Activated T-cell treated with anti-CD3 and anti-CD28 coated beads, Interleukin-2, amount 50 U/mL, for 4 hours (primary cell): ENCODE measurements around the gene MEGF8. TPM values are rescaled to one million over a fixed set of nuclear protein-coding genes. Genes with fewer than 3 reads are reported as not detected.

Experiments used
- ATAC-seq, 2 donors: fragments of 200-7000 bp; cut with Tn5 transposase; one replicate each; pipeline ENCODE4 v1.10.0; 2021
- DNase-seq: peaks from one replicate; pipeline ENCODE4 v3.0.0-alpha.2; 2020
- H3K27me3 Mint-ChIP-seq: one replicate; pipeline ENCODE4 v1.8.0; 2021; ENCODE audit warnings: low read depth, mixed read lengths
- H3K36me3 Mint-ChIP-seq: one replicate; pipeline ENCODE4 v1.8.0; 2022; ENCODE audit warnings: mixed read lengths; ENCODE audit not compliant: insufficient read depth
- H3K4me1 Mint-ChIP-seq: one replicate; pipeline ENCODE4 v1.8.0; 2021; ENCODE audit warnings: low read depth, mixed read lengths
- H3K4me3 Mint-ChIP-seq: one replicate; pipeline ENCODE4 v1.8.0; 2021; ENCODE audit warnings: mild to moderate bottlenecking, moderate library complexity, mixed read lengths
- H3K9me3 Mint-ChIP-seq: one replicate; pipeline ENCODE4 v1.8.0; 2021; ENCODE audit warnings: mixed read lengths
- total RNA-seq, 3 donors: library from RNA; stranded (reverse); gene quantifications; one replicate each; pipeline ENCODE4 v1.2.1, GENCODE V29; 2021

MEGF8 gene
- total RNA-seq, 3 donors from 2014 or later = 6.9 to 7.6 (median 6.9) TPM

- no peaks in the 10 kb centered on the region for H3K27me3 Mint-ChIP-seq
- no peaks in the 10 kb centered on the region for H3K4me1 Mint-ChIP-seq
Observed at GRCh38 chr19:42360787-42361544, 35.5 kb downstream of the MEGF8 start.

GRCh38 chr19:42361545-42361910, 36.1 kb downstream of the MEGF8 start:
- Mint-ChIP-seq H3K4me3 (no peak overlapping the region), H3K4me1 (no peaks in the 10 kb centered on the region), H3K9me3 (no peaks in the 10 kb centered on the region), H3K27me3 (no peaks in the 10 kb centered on the region), H3K36me3 (peaks cover 12% of the 10 kb centered on the region)
- DNase-seq (no peak), ATAC-seq (no peak)

More at GRCh38 chr19:42360787-42361544, 35.5 kb downstream of the MEGF8 start:
- ATAC-seq = no peak
- Mint-ChIP-seq H3K36me3 (peaks cover 11% of the 10 kb centered on the region), H3K4me3 (no peak overlapping the region), H3K9me3 (no peaks in the 10 kb centered on the region)
- DNase-seq = no peak

- Mint-ChIP-seq H3K27me3 (no peaks in the 10 kb centered on the region), H3K4me1 (no peaks in the 10 kb centered on the region)
Observed at GRCh38 chr19:42362342-42362741, 36.9 kb downstream of the MEGF8 start.

GRCh38 chr19:42362891-42363440, 37.5 kb downstream of the MEGF8 start:
- no peak for ATAC-seq
- no peaks in the 10 kb centered on the region for H3K9me3 Mint-ChIP-seq
- H3K4me1 Mint-ChIP-seq = no peaks in the 10 kb centered on the region

More at GRCh38 chr19:42362342-42362741, 36.9 kb downstream of the MEGF8 start:
- Mint-ChIP-seq H3K9me3 (no peaks in the 10 kb centered on the region), H3K36me3 (peaks cover 13% of the 10 kb centered on the region), H3K4me3 (no peak overlapping the region)
- DNase-seq = no peak
- no peak for ATAC-seq

GRCh38 chr19:42363614-42364346, 38.3 kb downstream of the MEGF8 start:
- peaks cover 10% of the 10 kb centered on the region for H3K36me3 Mint-ChIP-seq
- H3K4me3 Mint-ChIP-seq = no peak overlapping the region
- H3K9me3 Mint-ChIP-seq = no peaks in the 10 kb centered on the region
- ATAC-seq (no peak), DNase-seq (no peak)
- H3K27me3 Mint-ChIP-seq = no peaks in the 10 kb centered on the region
- H3K4me1 Mint-ChIP-seq = no peaks in the 10 kb centered on the region

More at GRCh38 chr19:42362891-42363440, 37.5 kb downstream of the MEGF8 start:
- Mint-ChIP-seq H3K36me3 (peaks cover 10% of the 10 kb centered on the region), H3K27me3 (no peaks in the 10 kb centered on the region), H3K4me3 (no peak overlapping the region)
- DNase-seq = no peak

GRCh38 chr19:42366673-42367072, 41.2 kb downstream of the MEGF8 start:
- H3K4me3 Mint-ChIP-seq = no peak overlapping the region
- H3K9me3 Mint-ChIP-seq = no peaks in the 10 kb centered on the region
- no peaks in the 10 kb centered on the region for H3K27me3 Mint-ChIP-seq
- ATAC-seq (no peak), DNase-seq (no peak)
- no peaks in the 10 kb centered on the region for H3K4me1 Mint-ChIP-seq
- peaks cover 10% of the 10 kb centered on the region for H3K36me3 Mint-ChIP-seq

- Mint-ChIP-seq H3K9me3 (no peaks in the 10 kb centered on the region), H3K4me3 (no peak overlapping the region), H3K4me1 (no peaks in the 10 kb centered on the region), H3K36me3 (peaks cover 10% of the 10 kb centered on the region), H3K27me3 (no peaks in the 10 kb centered on the region)
- no peak for ATAC-seq
- no peak for DNase-seq
Observed at GRCh38 chr19:42367929-42368328, 42.5 kb downstream of the MEGF8 start.

- no peaks in the 10 kb centered on the region for H3K27me3 Mint-ChIP-seq
- ATAC-seq (no peak), DNase-seq (no peak)
- no peaks in the 10 kb centered on the region for H3K4me1 Mint-ChIP-seq
- H3K9me3 Mint-ChIP-seq = no peaks in the 10 kb centered on the region
- H3K4me3 Mint-ChIP-seq = no peak overlapping the region
- H3K36me3 Mint-ChIP-seq = peaks cover 10% of the 10 kb centered on the region
Observed at GRCh38 chr19:42368360-42368759, 42.9 kb downstream of the MEGF8 start.

GRCh38 chr19:42368765-42369164, 43.3 kb downstream of the MEGF8 start:
- ATAC-seq (no peak), DNase-seq (no peak)
- Mint-ChIP-seq H3K4me1 (no peaks in the 10 kb centered on the region), H3K27me3 (no peaks in the 10 kb centered on the region), H3K36me3 (peaks cover 7% of the 10 kb centered on the region), H3K4me3 (no peak overlapping the region), H3K9me3 (no peaks in the 10 kb centered on the region)

- Mint-ChIP-seq H3K4me3 (no peak overlapping the region), H3K27me3 (no peaks in the 10 kb centered on the region)
- no peak for DNase-seq
Observed at GRCh38 chr19:42369433-42370067, 44.1 kb downstream of the MEGF8 start.

GRCh38 chr19:42370068-42370520, 44.7 kb downstream of the MEGF8 start:
- H3K4me1 Mint-ChIP-seq = no peaks in the 10 kb centered on the region
- peaks cover 2% of the 10 kb centered on the region for H3K36me3 Mint-ChIP-seq
- no peak overlapping the region for H3K4me3 Mint-ChIP-seq
- ATAC-seq = no peak
- H3K27me3 Mint-ChIP-seq = no peaks in the 10 kb centered on the region
- no peaks in the 10 kb centered on the region for H3K9me3 Mint-ChIP-seq
- DNase-seq = no peak

More at GRCh38 chr19:42369433-42370067, 44.1 kb downstream of the MEGF8 start:
- no peaks in the 10 kb centered on the region for H3K9me3 Mint-ChIP-seq
- peaks cover 2% of the 10 kb centered on the region for H3K36me3 Mint-ChIP-seq
- no peaks in the 10 kb centered on the region for H3K4me1 Mint-ChIP-seq
- ATAC-seq = no peak

- no peaks in the 10 kb centered on the region for H3K4me1 Mint-ChIP-seq
- DNase-seq (no peak), ATAC-seq (no peak)
- H3K27me3 Mint-ChIP-seq = no peaks in the 10 kb centered on the region
- H3K4me3 Mint-ChIP-seq = no peak overlapping the region
- peaks cover 2% of the 10 kb centered on the region for H3K36me3 Mint-ChIP-seq
- H3K9me3 Mint-ChIP-seq = no peaks in the 10 kb centered on the region
Observed at GRCh38 chr19:42370626-42371175, 45.3 kb downstream of the MEGF8 start.

- H3K4me3 Mint-ChIP-seq = no peak overlapping the region
- H3K4me1 Mint-ChIP-seq = peaks cover 1% of the 10 kb centered on the region
- ATAC-seq = no peak
- no peaks in the 10 kb centered on the region for H3K36me3 Mint-ChIP-seq
- H3K27me3 Mint-ChIP-seq = peaks cover under 1% of the 10 kb centered on the region
- H3K9me3 Mint-ChIP-seq = no peaks in the 10 kb centered on the region
- DNase-seq = no peak
Observed at GRCh38 chr19:42374826-42375376, 49.5 kb downstream of the MEGF8 start.
